GM12874 (cell line): ENCODE data around the gene RAB11FIP3.

Source experiments
- CTCF ChIP-seq: IDR thresholded peaks from 2 replicates; pipeline ENCODE4 v1.5.1; 2011; ENCODE audit warnings: low read depth, mild to moderate bottlenecking, control low read depth, low read length, moderate library complexity; ENCODE audit not compliant: insufficient read depth

The RAB11FIP3 gene

DNA sequence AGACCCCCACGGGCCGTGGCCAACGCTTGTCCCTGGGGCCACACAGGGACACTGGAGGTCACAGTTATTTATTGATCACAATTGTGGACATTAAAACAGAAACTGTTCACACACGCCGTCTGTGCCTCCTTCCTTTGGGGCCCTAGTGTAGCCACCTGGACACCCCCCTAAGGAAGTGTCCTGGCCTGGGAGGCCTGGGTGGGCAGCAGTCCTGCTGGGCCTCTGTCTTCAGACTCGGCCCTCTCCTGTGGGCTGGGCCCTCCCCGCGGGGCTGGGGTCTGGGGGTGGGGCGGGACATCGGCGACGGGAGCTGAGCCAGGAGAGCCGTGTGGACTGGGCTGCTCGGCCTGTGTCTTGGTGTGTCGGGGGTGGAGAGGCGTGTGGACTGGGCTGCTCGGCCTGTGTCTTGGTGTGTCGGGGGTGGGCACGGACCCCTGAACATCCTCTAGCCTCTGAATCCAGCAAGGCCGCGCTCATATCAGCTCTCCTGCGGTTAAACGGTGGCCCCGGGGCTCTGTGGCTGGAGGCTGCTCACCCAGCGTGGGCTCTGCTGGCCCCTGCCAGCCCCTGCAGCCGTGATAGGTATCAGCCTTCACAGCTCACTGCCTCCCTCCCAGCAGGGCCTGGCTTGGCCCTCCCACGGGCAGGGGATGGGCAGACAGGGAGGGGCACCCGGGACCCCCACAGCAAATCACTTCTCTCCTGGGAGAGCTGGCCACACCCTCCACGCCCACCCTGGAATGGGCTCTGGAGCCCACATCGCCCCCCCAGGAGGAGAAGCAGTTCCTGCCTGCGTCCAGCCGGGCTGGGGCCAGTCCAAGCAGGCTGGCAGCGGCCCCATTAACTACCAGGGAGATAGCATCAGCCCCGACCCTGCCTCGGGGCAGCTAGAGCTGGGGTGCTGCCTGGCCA, 140.2 kb downstream of the RAB11FIP3 start:
- no peak for TF ChIP-seq CTCF

- TF ChIP-seq CTCF: no peak
Measured at GRCh38 chr16:566475-567372, 141.3 kb downstream of the RAB11FIP3 start, which contains the start of gene NHLRC4. NHLRC4 (plus strand) TSS chr16:567005; CDS start chr16:568048, 1,043 bp downstream.

- no peak for TF ChIP-seq CTCF
Measured at GRCh38 chr16:567373-568256, 142.2 kb downstream of the RAB11FIP3 start.

DNA sequence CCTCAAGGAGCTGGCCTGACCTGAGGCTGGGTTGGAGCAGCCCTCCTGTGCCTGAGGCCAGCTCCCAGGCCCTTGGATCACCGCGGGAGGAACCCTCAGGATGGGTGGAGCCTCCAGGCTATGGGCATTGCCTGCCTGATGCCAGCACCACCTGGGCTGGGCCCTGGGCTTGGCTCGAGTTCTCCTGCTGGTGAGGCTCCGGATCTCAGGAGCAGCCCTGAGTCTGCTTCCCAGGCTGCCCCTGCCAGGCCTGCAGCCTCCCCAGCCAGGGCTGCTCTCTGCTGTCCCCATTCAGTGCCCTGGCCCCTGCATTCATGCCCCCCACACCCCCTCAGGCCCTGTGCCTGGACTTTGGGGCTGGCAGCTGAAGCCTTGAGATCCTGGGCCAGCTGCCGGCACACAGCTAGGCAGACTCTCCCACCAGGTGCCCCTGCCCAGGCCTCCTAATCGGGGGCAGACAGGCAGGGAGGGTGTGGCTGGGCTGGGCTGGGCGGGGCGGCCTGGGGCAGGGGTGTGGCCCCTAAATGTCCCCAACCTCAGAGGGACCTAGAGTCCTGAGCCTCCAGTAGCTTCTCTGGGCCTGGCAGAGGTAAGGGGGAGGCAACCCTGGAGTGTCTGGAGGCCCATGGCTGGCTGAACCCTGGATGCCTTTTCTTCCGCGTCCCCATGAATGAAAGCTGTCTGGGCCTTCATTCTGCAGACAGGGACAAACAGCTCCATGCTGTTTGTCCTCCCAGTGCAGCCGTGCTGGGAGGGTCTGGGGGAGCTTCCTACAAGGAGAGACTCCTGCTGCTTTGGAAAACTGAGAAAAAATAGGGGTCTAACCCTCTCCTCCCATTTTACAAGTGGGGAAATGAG, 143.2 kb downstream of the RAB11FIP3 start:
- no peak for TF ChIP-seq CTCF

DNA sequence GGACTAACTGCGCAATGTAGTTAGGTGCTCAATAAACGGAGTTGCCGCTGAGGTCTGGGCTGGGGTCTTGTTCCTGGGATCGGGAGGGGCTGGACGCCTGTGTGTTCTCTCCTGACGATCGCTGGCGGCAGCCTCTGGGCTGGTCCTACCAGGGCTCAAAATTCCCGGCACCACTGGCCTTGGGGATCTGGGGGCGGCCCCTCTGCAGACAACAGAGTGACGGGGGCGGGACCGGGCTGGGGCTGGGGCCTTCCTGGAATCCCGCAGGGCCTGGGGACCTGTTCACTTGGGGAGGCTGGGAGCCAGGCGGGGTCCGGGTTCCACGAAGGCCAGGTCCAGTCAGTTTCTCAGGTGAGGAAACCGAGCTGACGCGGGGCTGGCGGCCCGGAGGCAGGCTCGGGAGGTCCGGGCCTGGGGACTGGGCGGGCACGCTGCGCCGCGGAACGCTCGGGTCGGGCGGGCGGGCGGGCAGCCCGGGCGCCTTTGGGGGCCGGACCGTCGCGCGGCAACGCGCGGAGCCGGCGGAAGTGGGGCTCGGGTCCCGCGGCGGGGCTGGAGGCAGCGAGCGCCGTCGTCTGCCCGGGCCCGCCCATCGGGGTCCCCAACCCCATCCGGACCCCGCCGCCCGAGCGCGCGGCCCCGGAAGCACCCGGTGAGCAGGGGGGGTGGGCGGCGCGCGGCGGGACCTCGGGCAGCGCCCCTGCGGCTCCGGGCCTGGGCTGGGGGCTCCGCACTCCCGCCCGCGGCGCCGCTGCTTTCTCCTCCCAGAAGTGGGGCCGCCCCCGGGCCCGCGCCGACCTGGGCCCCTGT, 144.2 kb downstream of the RAB11FIP3 start, which contains the start of gene PIGQ:
Gene PIGQ, plus strand, starts transcription at position 524 of the 810 bp plus-strand sequence. CDS start 4,107 bp downstream, outside the sequence.
- TF ChIP-seq CTCF: no peak
